DND-41 (cell line): ENCODE results near the gene HERC3.

Source experiments
- EZH2 ChIP-seq: IDR thresholded peaks from 3 replicates; pipeline ENCODE4 v1.6.1; 2012; ENCODE audit warnings: borderline replicate concordance, low read depth, mild to moderate bottlenecking, moderate library complexity, low read length, inconsistent platforms; ENCODE audit not compliant: severe bottlenecking
- TF ChIP-seq, protein P1 (sequence below): IDR thresholded peaks from 2 replicates; pipeline ENCODE4 v1.5.1; 2012; ENCODE audit warnings: borderline replicate concordance, low read length, moderate library complexity, mild to moderate bottlenecking; ENCODE audit not compliant: poor library complexity, severe bottlenecking; ENCODE audit errors: extremely low read depth

DNA sequence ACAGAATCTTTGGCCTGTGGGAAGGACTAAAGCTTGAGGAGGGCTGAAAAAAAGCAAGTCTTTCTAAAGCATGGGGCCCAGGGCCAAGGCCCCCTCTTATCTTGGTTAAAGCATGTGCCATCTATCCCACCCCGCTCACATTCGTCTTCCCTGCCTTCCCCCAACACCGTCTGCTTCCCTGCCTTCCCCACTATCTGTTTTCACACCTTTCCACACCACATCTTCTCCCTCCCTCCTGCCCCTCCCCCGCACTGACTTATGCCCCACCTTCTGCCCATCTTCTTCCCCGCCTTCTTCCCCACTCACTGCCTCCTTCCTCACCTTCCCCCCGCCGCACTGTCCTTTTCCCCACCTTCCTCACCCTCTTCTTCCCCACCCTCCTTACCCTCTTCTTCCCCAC lies 106.2 kb downstream of the HERC3 start:
- TF ChIP-seq, protein P1, sequence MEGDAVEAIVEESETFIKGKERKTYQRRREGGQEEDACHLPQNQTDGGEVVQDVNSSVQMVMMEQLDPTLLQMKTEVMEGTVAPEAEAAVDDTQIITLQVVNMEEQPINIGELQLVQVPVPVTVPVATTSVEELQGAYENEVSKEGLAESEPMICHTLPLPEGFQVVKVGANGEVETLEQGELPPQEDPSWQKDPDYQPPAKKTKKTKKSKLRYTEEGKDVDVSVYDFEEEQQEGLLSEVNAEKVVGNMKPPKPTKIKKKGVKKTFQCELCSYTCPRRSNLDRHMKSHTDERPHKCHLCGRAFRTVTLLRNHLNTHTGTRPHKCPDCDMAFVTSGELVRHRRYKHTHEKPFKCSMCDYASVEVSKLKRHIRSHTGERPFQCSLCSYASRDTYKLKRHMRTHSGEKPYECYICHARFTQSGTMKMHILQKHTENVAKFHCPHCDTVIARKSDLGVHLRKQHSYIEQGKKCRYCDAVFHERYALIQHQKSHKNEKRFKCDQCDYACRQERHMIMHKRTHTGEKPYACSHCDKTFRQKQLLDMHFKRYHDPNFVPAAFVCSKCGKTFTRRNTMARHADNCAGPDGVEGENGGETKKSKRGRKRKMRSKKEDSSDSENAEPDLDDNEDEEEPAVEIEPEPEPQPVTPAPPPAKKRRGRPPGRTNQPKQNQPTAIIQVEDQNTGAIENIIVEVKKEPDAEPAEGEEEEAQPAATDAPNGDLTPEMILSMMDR: no peak
- no peak for TF ChIP-seq EZH2
